ENCODE results near the gene TRIM15. TPM values are rescaled to one million over a fixed set of nuclear protein-coding genes. Genes with fewer than 3 reads are reported as not detected.

Gene TRIM15
- total and polyA plus RNA-seq, 9 of the 15 experiments (the other 6 are each of a cell fraction or from before 2014, with no cell fraction given): 0.06 to 2.6 (median 0.83) TPM

DNA sequence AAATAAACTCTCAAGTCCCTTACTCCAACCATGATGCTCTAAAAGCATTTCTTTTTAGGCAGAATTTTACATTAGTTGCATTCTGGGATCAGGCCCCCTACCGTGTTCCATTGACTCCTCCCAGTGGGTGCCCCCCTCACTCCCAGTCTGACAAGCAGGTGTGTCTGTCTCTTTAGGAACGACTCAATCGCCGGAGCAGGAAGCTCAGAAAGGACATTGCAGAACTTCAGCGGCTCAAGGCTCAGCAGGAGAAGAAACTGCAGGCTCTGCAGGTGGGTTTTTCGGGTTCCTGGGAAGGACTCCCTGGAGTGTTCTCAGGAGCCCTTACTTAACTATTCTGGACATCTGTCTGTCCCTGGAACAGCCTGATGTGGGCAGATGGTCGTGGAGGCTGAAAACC, 17.5 kb upstream of the TRIM15 start:
- CTCF ChIA-PET (ENCODE audit: low intra/inter-chr PET ratio): no interaction called here
- Histone ChIP-seq H3K4me1 (replicated peaks in 1 of 2; ENCODE audit: control insufficient read depth in 2 of 2, insufficient read depth in 2 of 2, low read length in 2 of 2) (peaks cover 0 to 2% of the 10 kb centered on the region in 2 experiments; a peak in 1 of 5 replicates), H3K27me3 (ENCODE audit: control insufficient read depth in 2 of 2, insufficient read depth in 2 of 2, low read length in 2 of 2) (peaks cover 5 to 30% of the 10 kb centered on the region in 2 experiments), H3K27ac (ENCODE audit: extremely low read depth, low read depth, low read length) (no peak overlapping the region), H3K4me3 (no peak overlapping the region), H3K9me1 (ENCODE audit: control insufficient read depth, insufficient read depth, low read length) (no peaks in the 10 kb centered on the region), H3K9ac (ENCODE audit: insufficient read depth in 1 of 2, low read depth in 2 of 2, low read length in 2 of 2) (no peak overlapping the region), H4K20me1 (replicated peaks; ENCODE audit: control insufficient read depth, insufficient read depth, low read length) (no peaks in the 10 kb centered on the region), H3K79me2 (ENCODE audit: control insufficient read depth, insufficient read depth, low read length) (no peaks in the 10 kb centered on the region), H3K36me3 (ENCODE audit: control insufficient read depth, insufficient read depth, low read length) (no peaks in the 10 kb centered on the region), H3K9me3 (replicated peaks; ENCODE audit: control insufficient read depth, insufficient read depth, low read depth, low read length) (no peaks in the 10 kb centered on the region), H3K4me2 (ENCODE audit: insufficient read depth, low read length) (no peak overlapping the region), H2AFZ (ENCODE audit: low read depth, low read length) (no peak overlapping the region)
- WGBS (ENCODE audit: insufficient coverage, low coverage, missing lambda C conversion rate): 7% methylated on average over 7 of the region's 7 CpGs
- intact Hi-C loops (cut with micrococcal nuclease) (no loop called here), in situ Hi-C loops (cut with MboI) (no loop called here)
- FAIRE-seq (no peak), ATAC-seq (no peak), DNase-seq (ENCODE audit: extremely low read depth in 1 of 4, low spot score in 3 of 4) (no peak)
- TF ChIP-seq KDM5B (IDR thresholded peaks at IDR 0.05; ENCODE audit: insufficient replicate concordance, low read depth, low read length) (no peak), ZNF175 (CRISPR knock-in tag; IDR thresholded peaks at IDR 0.05; ENCODE audit: low read depth) (no peak), TSHZ1 (CRISPR knock-in tag; IDR thresholded peaks at IDR 0.05) (no peak), SMAD4 (CRISPR knock-in tag; conservative IDR thresholded peaks at IDR 0.05) (no peak), ERF (CRISPR knock-in tag; IDR thresholded peaks at IDR 0.05) (no peak), E2F1 (CRISPR knock-in tag; IDR thresholded peaks at IDR 0.05) (no peak)
- TF ChIP-seq, protein P1, sequence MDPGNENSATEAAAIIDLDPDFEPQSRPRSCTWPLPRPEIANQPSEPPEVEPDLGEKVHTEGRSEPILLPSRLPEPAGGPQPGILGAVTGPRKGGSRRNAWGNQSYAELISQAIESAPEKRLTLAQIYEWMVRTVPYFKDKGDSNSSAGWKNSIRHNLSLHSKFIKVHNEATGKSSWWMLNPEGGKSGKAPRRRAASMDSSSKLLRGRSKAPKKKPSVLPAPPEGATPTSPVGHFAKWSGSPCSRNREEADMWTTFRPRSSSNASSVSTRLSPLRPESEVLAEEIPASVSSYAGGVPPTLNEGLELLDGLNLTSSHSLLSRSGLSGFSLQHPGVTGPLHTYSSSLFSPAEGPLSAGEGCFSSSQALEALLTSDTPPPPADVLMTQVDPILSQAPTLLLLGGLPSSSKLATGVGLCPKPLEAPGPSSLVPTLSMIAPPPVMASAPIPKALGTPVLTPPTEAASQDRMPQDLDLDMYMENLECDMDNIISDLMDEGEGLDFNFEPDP (CRISPR knock-in tag; IDR thresholded peaks at IDR 0.05): no peak
- TF ChIP-seq, protein P2, sequence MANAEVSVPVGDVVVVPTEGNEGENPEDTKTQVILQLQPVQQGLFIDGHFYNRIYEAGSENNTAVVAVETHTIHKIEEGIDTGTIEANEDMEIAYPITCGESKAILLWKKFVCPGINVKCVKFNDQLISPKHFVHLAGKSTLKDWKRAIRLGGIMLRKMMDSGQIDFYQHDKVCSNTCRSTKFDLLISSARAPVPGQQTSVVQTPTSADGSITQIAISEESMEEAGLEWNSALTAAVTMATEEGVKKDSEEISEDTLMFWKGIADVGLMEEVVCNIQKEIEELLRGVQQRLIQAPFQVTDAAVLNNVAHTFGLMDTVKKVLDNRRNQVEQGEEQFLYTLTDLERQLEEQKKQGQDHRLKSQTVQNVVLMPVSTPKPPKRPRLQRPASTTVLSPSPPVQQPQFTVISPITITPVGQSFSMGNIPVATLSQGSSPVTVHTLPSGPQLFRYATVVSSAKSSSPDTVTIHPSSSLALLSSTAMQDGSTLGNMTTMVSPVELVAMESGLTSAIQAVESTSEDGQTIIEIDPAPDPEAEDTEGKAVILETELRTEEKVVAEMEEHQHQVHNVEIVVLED (CRISPR knock-in tag; IDR thresholded peaks at IDR 0.05): no peak
- POLR2A ChIA-PET: no interaction called here
- BruUV-seq (replicated peaks): no TSS peak

Measured in K562 (cell line).